Islet precursor cell (in vitro differentiated cells): ENCODE data around the gene GSAP.
"Not testable (repeated sequence)": the region's sequence is repeated elsewhere in the genome, so short reads cannot be mapped to it uniquely, and the experiment has no call there.

ENCODE experiments used
- DNase-seq: peaks from one replicate; pipeline ENCODE4 v3.0.0-alpha.2; 2018

Gene GSAP

GRCh38 chr7:77352665-77353406 lies 63.3 kb downstream of the GSAP start:
- DNase-seq = no peak

- no peak for DNase-seq
Measured at GRCh38 chr7:77351539-77352004, 64.6 kb downstream of the GSAP start.

GRCh38 chr7:77349141-77349540 lies 67.0 kb downstream of the GSAP start:
- peak; percentile 65 for DNase-seq

DNA sequence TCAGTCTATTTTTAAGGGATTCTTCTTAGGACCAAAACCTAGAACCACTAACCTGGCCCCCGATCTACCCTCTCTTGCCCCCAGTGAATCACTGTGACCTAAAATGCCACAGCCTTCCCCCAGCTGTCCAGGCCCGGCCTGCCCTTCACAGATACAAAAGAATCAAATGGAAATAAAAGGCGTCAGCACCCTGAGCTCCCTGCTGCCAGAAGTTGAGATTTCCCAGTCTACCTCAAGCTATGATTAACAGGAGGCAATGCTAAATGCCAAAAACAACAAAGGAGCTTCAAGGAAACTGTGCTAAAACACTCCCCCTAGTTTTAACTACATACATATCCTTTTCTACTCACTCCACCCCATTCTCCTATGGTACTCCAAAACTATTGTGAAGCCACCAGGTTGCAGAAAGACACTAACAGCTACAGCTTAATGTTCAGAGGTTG lies 67.8 kb downstream of the GSAP start:
- peak; percentile 59 for DNase-seq

- no peak for DNase-seq
Measured at GRCh38 chr7:77346441-77346840, 69.7 kb downstream of the GSAP start.

GRCh38 chr7:77345426-77345825 lies 70.7 kb downstream of the GSAP start:
- not testable (repeated sequence) for DNase-seq

DNA sequence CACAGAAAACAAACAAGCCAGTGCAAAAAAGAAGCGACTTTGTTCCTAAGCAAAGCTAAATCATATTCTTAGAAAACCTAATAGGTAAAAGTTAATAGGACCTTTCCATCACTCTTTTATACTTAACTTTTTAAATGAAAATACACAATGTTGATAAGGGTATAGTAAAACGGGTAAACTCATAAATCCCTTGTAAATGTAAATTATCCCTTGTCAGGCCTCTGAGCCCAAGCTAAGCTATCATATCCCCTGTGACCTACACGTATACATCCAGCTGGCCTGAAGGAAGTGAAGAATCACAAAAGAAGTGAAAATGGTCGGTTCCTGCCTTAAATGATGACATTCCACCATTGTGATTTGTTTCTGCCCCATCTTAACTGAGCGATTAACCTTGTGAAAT lies 76.4 kb downstream of the GSAP start:
- no peak for DNase-seq

GRCh38 chr7:77338883-77339629 lies 77.1 kb downstream of the GSAP start:
- DNase-seq = no peak

GRCh38 chr7:77338260-77338659 lies 77.9 kb downstream of the GSAP start:
- DNase-seq = no peak

DNA sequence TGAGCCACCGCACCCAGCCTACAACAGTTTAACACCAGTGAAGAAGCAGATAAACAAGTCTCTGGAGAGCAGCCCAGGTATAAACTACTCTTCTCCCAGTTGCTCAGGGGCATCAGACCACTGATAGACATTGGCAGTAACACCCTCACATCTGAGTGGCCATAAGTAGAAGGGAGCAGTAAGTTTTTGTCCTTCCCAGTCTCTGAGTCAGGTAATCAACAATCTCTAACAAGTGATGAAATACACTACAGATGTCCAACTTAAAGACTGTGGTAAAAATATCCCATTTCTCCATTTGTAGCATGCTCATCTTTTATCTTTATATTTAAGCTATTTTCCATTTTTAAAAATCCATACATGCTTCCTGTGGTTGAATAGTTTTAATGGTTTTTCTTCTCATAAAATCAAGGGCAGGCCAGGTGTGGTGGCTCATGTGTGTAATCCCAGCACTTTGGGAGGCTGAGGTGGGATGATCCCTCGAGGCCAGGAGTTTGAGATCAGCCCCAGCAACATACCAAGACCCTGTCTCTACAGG lies 78.6 kb downstream of the GSAP start:
- no peak for DNase-seq

DNA sequence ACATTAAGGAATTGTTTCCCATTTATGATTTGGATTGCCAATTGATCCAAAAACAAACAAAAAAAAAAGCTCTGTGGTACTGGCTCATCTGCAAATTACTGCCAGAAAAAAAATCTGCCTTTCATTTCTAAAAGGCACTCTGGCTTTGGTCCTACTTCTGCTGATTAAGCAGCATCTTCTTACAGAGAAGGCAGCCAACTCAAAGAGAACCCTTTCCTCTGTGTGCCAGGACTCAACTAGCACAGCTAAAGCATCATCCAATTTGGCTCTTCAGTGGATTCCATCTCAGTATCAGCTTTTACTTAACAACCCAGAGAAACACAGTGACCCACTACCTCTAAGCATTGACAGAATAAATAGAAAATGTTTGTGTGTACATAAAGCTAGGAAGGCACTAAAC lies 80.6 kb downstream of the GSAP start:
- no peak for DNase-seq

DNA sequence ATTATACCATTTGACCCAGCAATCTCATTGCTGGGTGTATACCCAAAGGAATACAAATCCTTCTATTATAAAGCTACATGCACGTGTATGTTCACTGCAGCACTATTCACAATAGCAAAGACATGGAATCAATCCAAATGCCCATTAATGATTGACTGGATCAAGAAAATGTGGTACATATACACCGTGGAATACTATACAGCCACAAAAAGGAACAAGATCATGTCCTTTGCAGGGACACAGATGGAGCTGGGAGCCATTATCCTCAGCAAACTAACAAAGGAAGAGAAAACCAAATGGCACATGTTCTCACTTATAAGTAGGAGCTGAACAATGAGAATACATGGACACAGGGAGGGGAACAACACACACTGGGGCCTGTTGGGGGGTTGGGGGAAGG lies 82.1 kb downstream of the GSAP start:
- DNase-seq = not testable (repeated sequence)

DNA sequence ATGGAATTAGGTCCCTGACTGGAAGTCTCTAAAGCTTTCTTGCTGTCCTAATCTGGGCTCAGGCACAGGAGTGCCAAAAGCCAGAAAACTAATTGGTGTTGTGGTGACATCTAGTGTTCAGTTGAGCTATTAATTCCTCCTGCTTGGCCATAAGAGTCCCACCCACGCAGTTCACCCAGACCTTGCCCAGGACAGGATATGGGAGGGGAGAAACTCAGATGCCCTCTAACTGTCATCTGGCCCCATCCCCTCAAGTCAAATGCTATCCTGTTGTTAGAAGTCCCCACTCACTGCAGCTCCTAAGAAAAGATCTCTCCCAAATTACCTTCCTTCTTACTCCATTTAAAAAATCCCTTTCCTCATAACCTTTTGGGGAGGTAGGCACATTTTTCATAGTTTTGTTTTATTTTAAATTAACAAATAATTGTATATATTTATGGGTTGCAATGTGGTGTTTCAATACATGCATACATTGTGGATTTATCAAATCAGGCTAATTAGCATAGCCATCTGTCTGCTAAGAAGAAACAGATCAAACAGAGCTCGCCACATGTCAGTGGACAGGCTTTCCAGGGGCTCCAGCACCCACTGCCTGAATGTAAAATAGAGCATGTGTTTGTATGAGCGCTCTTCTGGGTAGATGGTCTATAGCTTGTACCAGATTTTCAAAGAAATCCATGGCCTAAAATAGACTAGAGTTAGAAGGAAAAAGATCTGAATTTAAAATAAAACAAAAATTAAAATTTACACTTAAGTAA lies 84.0 kb downstream of the GSAP start:
- DNase-seq = peak; percentile 85

- no peak for DNase-seq
Measured at GRCh38 chr7:77330169-77330882, 85.8 kb downstream of the GSAP start.

- no peak for DNase-seq
Measured at GRCh38 chr7:77329466-77330168, 86.5 kb downstream of the GSAP start.

DNA sequence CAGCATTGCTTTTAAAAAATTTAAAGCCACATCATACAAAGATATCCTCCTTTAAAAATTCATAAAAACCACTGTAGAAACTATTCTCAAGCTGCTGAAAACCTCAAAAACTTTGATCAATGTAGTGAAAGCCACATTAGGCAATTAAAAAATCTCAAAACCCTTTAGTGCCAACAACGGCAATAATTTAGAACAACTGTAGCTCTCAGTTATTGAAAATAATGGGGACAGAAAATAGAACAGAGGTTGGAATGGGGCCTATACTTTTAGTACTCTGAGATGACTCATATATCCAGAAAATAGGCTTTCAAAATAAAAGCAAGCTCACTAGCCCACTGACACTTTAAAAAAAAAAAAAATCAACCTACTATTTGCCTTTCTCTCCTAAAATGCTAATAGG lies 87.5 kb downstream of the GSAP start:
- DNase-seq = no peak

DNA sequence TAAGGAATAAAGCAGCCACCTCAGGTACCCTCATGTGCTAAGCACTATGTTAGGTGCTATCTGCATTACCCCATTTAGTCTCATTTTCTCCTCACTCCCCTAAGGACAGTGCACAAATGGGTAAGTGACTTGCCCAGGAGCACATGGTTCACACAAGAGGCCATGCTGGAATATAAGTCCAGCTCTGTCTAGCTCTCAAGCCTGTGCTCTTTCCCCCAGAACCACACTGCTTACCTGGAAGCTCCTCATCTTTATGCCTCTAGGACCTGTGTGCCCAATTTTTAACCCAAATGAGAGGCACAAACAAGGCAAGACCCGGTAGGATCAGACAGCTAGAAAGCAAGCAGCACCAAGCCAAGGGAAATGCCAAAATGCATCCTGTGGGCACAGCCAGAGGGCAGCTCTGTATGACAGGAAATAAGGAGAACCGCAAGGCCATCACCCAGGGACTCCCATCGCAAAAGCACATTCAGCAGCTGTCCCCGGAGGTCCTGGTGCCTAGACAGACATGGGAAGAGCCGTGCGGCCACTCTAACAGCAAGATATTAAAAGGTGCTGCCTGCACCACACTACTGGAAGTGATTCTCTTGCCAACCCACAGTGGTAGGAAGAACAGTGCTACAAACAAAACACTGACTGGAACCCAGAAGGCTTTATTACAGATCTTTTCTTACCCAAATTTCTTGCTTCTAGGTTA lies 88.1 kb downstream of the GSAP start:
- DNase-seq = no peak

DNA sequence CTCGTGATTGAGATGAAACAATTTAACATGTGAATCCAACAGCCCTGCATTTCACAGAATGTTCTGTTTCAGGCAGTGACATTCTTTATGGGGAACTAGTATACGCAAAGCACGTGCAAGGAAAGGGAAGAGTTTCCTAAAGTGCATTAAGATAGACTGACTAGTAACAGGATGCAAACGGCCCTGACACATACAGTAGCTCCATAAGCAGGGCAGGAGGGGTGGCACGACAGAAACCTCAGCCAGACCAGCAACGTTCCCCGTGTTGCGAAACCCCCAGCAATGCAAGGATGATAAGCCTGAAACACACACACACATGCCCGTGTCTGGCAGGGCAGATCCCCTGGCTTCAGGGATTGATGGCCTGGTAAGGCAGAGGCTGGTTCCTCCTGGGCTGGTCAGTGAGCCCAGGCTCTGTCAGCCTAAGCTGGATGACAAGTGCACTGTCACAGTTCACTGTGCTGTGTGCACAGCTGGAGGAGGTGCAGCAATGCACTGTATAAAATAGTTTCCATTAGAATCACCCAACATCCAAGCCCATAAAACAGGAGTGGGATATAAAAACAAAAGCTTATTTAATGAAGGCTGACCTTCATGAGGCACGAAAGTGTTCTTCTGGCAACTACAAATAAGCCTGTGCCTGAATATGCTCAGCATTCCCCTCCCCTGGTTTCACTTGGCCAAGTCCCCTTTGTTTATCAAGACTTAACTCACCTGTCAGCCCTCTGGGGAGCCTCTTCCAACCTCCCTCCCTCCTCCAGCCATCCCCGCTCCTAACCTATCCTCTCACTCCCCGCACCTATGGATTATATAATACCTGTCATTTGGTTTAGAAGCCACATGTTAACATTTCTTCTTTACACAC lies 88.8 kb downstream of the GSAP start:
- DNase-seq = peak; percentile 84

DNA sequence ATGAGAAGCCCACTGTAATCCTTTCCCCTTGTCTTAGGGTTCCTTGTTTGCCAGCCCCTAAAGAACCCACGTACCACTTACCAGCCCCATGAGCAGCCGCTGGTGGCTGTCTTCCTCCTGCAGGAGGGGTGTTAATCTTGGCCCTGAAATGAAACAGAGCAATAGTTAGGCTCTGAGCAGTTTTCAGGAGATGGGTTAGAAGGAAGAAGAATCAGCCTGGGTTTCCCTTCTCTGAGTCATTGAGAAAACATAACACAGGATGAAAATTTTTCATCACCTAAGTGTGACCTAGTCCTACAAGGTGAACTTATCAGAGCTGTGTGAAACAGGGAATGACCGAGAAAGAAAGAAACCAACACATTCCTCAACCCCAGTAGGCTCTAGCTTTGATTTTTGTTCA lies 90.0 kb downstream of the GSAP start:
- DNase-seq = no peak

DNA sequence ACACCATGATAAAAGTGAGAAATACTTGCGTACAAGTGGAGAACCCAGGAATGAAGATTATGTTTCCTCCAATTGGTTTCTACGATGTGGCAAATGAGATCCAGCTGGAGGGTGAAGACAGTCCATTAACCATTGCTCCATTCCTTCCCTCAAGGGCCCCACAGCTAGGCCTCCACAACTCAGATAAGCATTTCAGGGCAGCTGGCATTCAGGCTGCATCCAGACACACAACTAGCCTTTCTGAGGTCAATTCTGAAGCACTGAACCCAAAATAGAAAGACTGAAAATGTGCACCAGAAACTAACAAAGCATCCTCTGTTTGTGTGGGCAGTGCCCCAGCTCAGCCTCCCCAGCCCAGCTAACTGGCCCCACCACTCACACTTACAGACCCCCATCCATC lies 94.8 kb downstream of the GSAP start:
- DNase-seq = no peak
